WTC11 (cell line): Measurements from ENCODE around the gene PKHD1. TPM values are rescaled to one million over a fixed set of nuclear protein-coding genes. Genes with fewer than 3 reads are reported as not detected.

ENCODE experiments used
- ATAC-seq: fragments of 200-7000 bp; cut with Tn5 transposase; 2 replicates; pipeline ENCODE4 v1.10.0; 2021; ENCODE audit warnings: mild to moderate bottlenecking, moderate library complexity
- CTCF ChIA-PET: fragments of 300-600 bp; sonication (Branson Sonifier 250); formaldehyde crosslinking; loops from one replicate; lab custom pipeline; 2021; ENCODE audit warnings: antibody characterized with exemption; lab: Charles Lee
- POLR2A ChIA-PET: fragments of 350-600 bp; sonication (Branson Sonifier 250); formaldehyde crosslinking; loops from one replicate; lab custom pipeline; 2021; ENCODE audit warnings: antibody characterized with exemption; lab: Charles Lee
- DNase-seq: peaks from one replicate; pipeline ENCODE4 v3.0.0; 2021; ENCODE audit warnings: low spot score
- H3K27ac Mint-ChIP-seq: 2 replicates; pipeline ENCODE4 v1.8.0; 2021; ENCODE audit warnings: mixed read lengths
- H3K27me3 Mint-ChIP-seq: 2 replicates; pipeline ENCODE4 v1.8.0; 2021; ENCODE audit warnings: low read depth, mild to moderate bottlenecking, moderate library complexity, mixed read lengths
- H3K36me3 Mint-ChIP-seq: 2 replicates; pipeline ENCODE4 v1.8.0; 2021; ENCODE audit warnings: mixed read lengths
- H3K4me1 Mint-ChIP-seq: 2 replicates; pipeline ENCODE4 v1.8.0; 2022; ENCODE audit warnings: mixed read lengths
- H3K4me3 Mint-ChIP-seq: 2 replicates; pipeline ENCODE4 v1.8.0; 2021; ENCODE audit warnings: mild to moderate bottlenecking, moderate library complexity, mixed read lengths
- H3K9me3 Mint-ChIP-seq: 2 replicates; pipeline ENCODE4 v1.8.0; 2021; ENCODE audit warnings: mixed read lengths
- AR ChIP-seq: fragments of 250-450 bp; sonication (Bioruptor Pico); IDR thresholded peaks from 2 replicates; pipeline ENCODE4 v1.9.0; 2021; ENCODE audit warnings: mild to moderate bottlenecking
- ATF2 ChIP-seq: sonication (generic); formaldehyde crosslinking; IDR thresholded peaks from 2 replicates; pipeline ENCODE4 v1.8.1; 2022; ENCODE audit warnings: low read depth, missing genetic modification reagents, borderline replicate concordance
- CDX4 ChIP-seq: fragments of 250-450 bp; sonication (Bioruptor Pico); IDR thresholded peaks from 2 replicates; pipeline ENCODE4 v1.9.0; 2021; ENCODE audit warnings: moderate library complexity, mild to moderate bottlenecking, inconsistent platforms, borderline replicate concordance
- CTCF ChIP-seq: fragments of 200-600 bp; IDR thresholded peaks from 2 replicates; pipeline ENCODE4 v1.8.0; 2022; ENCODE audit warnings: antibody characterized with exemption
- GABPB1 ChIP-seq: sonication (generic); formaldehyde crosslinking; IDR thresholded peaks from 2 replicates; pipeline ENCODE4 v1.8.1; 2023; ENCODE audit warnings: mild to moderate bottlenecking, missing genetic modification reagents
- MAX ChIP-seq: sonication (generic); formaldehyde crosslinking; IDR thresholded peaks from 2 replicates; pipeline ENCODE4 v1.8.0; 2022; ENCODE audit warnings: mild to moderate bottlenecking, missing genetic modification reagents
- OVOL2 ChIP-seq: fragments of 250-450 bp; sonication (Bioruptor Pico); IDR thresholded peaks from 2 replicates; pipeline ENCODE4 v1.9.0; 2021; ENCODE audit warnings: mild to moderate bottlenecking, borderline replicate concordance
- RELA ChIP-seq: sonication (generic); formaldehyde crosslinking; IDR thresholded peaks from 2 replicates; pipeline ENCODE4 v1.8.1; 2022; ENCODE audit warnings: missing genetic modification reagents, mild to moderate bottlenecking, borderline replicate concordance
- SOX15 ChIP-seq: fragments of 250-450 bp; sonication (Bioruptor Pico); IDR thresholded peaks from 2 replicates; pipeline ENCODE4 v1.9.0; 2021; ENCODE audit warnings: mild to moderate bottlenecking
- TEAD1 ChIP-seq: sonication (generic); formaldehyde crosslinking; IDR thresholded peaks from 2 replicates; pipeline ENCODE4 v1.8.0; 2022; ENCODE audit warnings: mild to moderate bottlenecking, missing genetic modification reagents
- TEAD4 ChIP-seq: sonication (generic); formaldehyde crosslinking; IDR thresholded peaks from 2 replicates; pipeline ENCODE4 v1.8.0; 2022; ENCODE audit warnings: mild to moderate bottlenecking, missing genetic modification reagents
- ZNF512 ChIP-seq: sonication (generic); formaldehyde crosslinking; IDR thresholded peaks from 2 replicates; pipeline ENCODE4 v1.8.1; 2022; ENCODE audit warnings: missing genetic modification reagents, borderline replicate concordance
- total RNA-seq: library from RNA; stranded (reverse); gene quantifications from 3 replicates; pipeline ENCODE4 v1.2.3, GENCODE V29; 2021

Gene PKHD1
- total RNA-seq, 1 experiment from 2014 or later: 0.15 TPM

GRCh38 chr6:51704932-51705540, 382.4 kb downstream of the PKHD1 start (continued):
- TF ChIP-seq CTCF (no peak), TEAD1 (CRISPR knock-in tag) (no peak)

- Mint-ChIP-seq H3K27ac (no peak overlapping the region), H3K36me3 (no peaks in the 10 kb centered on the region)
- no peak for ATAC-seq
- DNase-seq: no peak
- TF ChIP-seq MAX (CRISPR knock-in tag) (no peak), AR (CRISPR knock-in tag) (no peak), CDX4 (no peak), TEAD4 (no peak), ATF2 (CRISPR knock-in tag) (no peak), SOX15 (no peak), OVOL2 (CRISPR knock-in tag) (no peak), GABPB1 (CRISPR knock-in tag) (no peak), RELA (no peak)
- TF ChIP-seq, all 79 proteins: peak for 0
- ChIA-PET POLR2A (no interaction called here), CTCF (no interaction called here)
- H3K4me3 Mint-ChIP-seq: no peak overlapping the region
- H3K9me3 Mint-ChIP-seq: no peaks in the 10 kb centered on the region
- H3K4me1 Mint-ChIP-seq: no peaks in the 10 kb centered on the region
- no peaks in the 10 kb centered on the region for H3K27me3 Mint-ChIP-seq
Measured at GRCh38 chr6:51702851-51703250, 384.6 kb downstream of the PKHD1 start.

GRCh38 chr6:51684603-51685002, 402.8 kb downstream of the PKHD1 start:
- Mint-ChIP-seq H3K9me3 (no peaks in the 10 kb centered on the region), H3K4me1 (peaks cover 2% of the 10 kb centered on the region; the same call in 1 of the 2 replicates), H3K27ac (no peak overlapping the region), H3K4me3 (no peak overlapping the region), H3K36me3 (no peaks in the 10 kb centered on the region), H3K27me3 (no peaks in the 10 kb centered on the region; the same call in 1 of the 2 replicates)
- no peak for DNase-seq
- no peak for ATAC-seq
- CTCF ChIA-PET: interaction anchor here (1.1 kb wide), 1 partner anchor 9 kb away, joined by 5 read pairs; no protein-coding TSS in a partner anchor
- POLR2A ChIA-PET: no interaction called here
- TF ChIP-seq ZNF512: no peak
